ENCODE measurements around the gene ADK.

ADK gene

GRCh38 chr10:74373059-74373458 lies 222.0 kb downstream of the ADK start:
- Mint-ChIP-seq H3K36me3 (ENCODE audit: insufficient read depth) (peaks cover 6% of the 10 kb centered on the region), H3K27ac (ENCODE audit: low read depth) (no peak overlapping the region)

GRCh38 chr10:74377476-74377875 lies 226.5 kb downstream of the ADK start:
- no peaks in the 10 kb centered on the region for H3K27me3 Mint-ChIP-seq
- H3K4me1 Mint-ChIP-seq = no peaks in the 10 kb centered on the region
- H3K36me3 Mint-ChIP-seq (ENCODE audit: insufficient read depth) = peaks cover 1% of the 10 kb centered on the region
- ATAC-seq (replicated peaks; ENCODE audit: extremely low read depth, poor library complexity, severe bottlenecking) (no peak), DNase-seq (ENCODE audit: low spot score in 2 of 2) (no peak)
- no peak overlapping the region for H3K27ac Mint-ChIP-seq (ENCODE audit: low read depth)
- no peak overlapping the region for H3K4me3 Mint-ChIP-seq
- H3K9me3 Mint-ChIP-seq = no peaks in the 10 kb centered on the region

More at GRCh38 chr10:74373059-74373458, 222.0 kb downstream of the ADK start:
- DNase-seq (ENCODE audit: low spot score in 2 of 2) (no peak), ATAC-seq (replicated peaks; ENCODE audit: extremely low read depth, poor library complexity, severe bottlenecking) (no peak)
- H3K4me3 Mint-ChIP-seq = no peak overlapping the region
- H3K27me3 Mint-ChIP-seq = no peaks in the 10 kb centered on the region
- no peaks in the 10 kb centered on the region for H3K9me3 Mint-ChIP-seq
- H3K4me1 Mint-ChIP-seq = no peaks in the 10 kb centered on the region

GRCh38 chr10:74379474-74379873 lies 228.5 kb downstream of the ADK start:
- H3K4me1 Mint-ChIP-seq = peaks cover 4% of the 10 kb centered on the region

GRCh38 chr10:74380795-74381194 lies 229.8 kb downstream of the ADK start:
- Mint-ChIP-seq H3K36me3 (ENCODE audit: insufficient read depth) (peaks cover 1% of the 10 kb centered on the region), H3K4me3 (no peak overlapping the region), H3K9me3 (no peaks in the 10 kb centered on the region), H3K27ac (ENCODE audit: low read depth) (no peak overlapping the region), H3K27me3 (no peaks in the 10 kb centered on the region), H3K4me1 (peaks cover 11% of the 10 kb centered on the region)
- ATAC-seq (replicated peaks; ENCODE audit: extremely low read depth, poor library complexity, severe bottlenecking) (no peak), DNase-seq (ENCODE audit: low spot score in 2 of 2) (no peak)

More at GRCh38 chr10:74379474-74379873, 228.5 kb downstream of the ADK start:
- H3K9me3 Mint-ChIP-seq = no peaks in the 10 kb centered on the region
- DNase-seq (ENCODE audit: low spot score in 2 of 2) (no peak), ATAC-seq (replicated peaks; ENCODE audit: extremely low read depth, poor library complexity, severe bottlenecking) (no peak)
- H3K36me3 Mint-ChIP-seq (ENCODE audit: insufficient read depth) = peaks cover 1% of the 10 kb centered on the region
- H3K4me3 Mint-ChIP-seq = no peak overlapping the region
- H3K27me3 Mint-ChIP-seq = no peaks in the 10 kb centered on the region
- H3K27ac Mint-ChIP-seq (ENCODE audit: low read depth) = no peak overlapping the region

- H3K9me3 Mint-ChIP-seq = no peaks in the 10 kb centered on the region
- DNase-seq (ENCODE audit: low spot score in 2 of 2) (no peak), ATAC-seq (replicated peaks; ENCODE audit: extremely low read depth, poor library complexity, severe bottlenecking) (no peak)
- peaks cover 1% of the 10 kb centered on the region for H3K36me3 Mint-ChIP-seq (ENCODE audit: insufficient read depth)
- H3K4me1 Mint-ChIP-seq = peaks cover 11% of the 10 kb centered on the region
- no peaks in the 10 kb centered on the region for H3K27me3 Mint-ChIP-seq
- no peak overlapping the region for H3K27ac Mint-ChIP-seq (ENCODE audit: low read depth)
- no peak overlapping the region for H3K4me3 Mint-ChIP-seq
Measured at GRCh38 chr10:74381291-74381853, 230.4 kb downstream of the ADK start.

GRCh38 chr10:74382663-74383062 lies 231.6 kb downstream of the ADK start:
- Mint-ChIP-seq H3K4me1 (peaks cover 11% of the 10 kb centered on the region), H3K4me3 (no peak overlapping the region), H3K27ac (ENCODE audit: low read depth) (no peak overlapping the region), H3K9me3 (no peaks in the 10 kb centered on the region), H3K36me3 (ENCODE audit: insufficient read depth) (no peaks in the 10 kb centered on the region), H3K27me3 (no peaks in the 10 kb centered on the region)
- ATAC-seq (replicated peaks; ENCODE audit: extremely low read depth, poor library complexity, severe bottlenecking) (no peak), DNase-seq (ENCODE audit: low spot score in 2 of 2) (no peak)

GRCh38 chr10:74383642-74384041 lies 232.6 kb downstream of the ADK start:
- Mint-ChIP-seq H3K4me1 (peaks cover 11% of the 10 kb centered on the region), H3K27ac (ENCODE audit: low read depth) (no peak overlapping the region)

GRCh38 chr10:74384615-74385183 lies 233.7 kb downstream of the ADK start:
- Mint-ChIP-seq H3K36me3 (ENCODE audit: insufficient read depth) (no peaks in the 10 kb centered on the region), H3K4me1 (peaks cover 11% of the 10 kb centered on the region), H3K9me3 (no peaks in the 10 kb centered on the region), H3K27ac (ENCODE audit: low read depth) (no peak overlapping the region), H3K4me3 (no peak overlapping the region), H3K27me3 (no peaks in the 10 kb centered on the region)
- ATAC-seq (replicated peaks; ENCODE audit: extremely low read depth, poor library complexity, severe bottlenecking) = no peak
- no peak for DNase-seq (ENCODE audit: low spot score in 2 of 2)

More at GRCh38 chr10:74383642-74384041, 232.6 kb downstream of the ADK start:
- no peaks in the 10 kb centered on the region for H3K36me3 Mint-ChIP-seq (ENCODE audit: insufficient read depth)
- no peak overlapping the region for H3K4me3 Mint-ChIP-seq
- no peaks in the 10 kb centered on the region for H3K9me3 Mint-ChIP-seq
- H3K27me3 Mint-ChIP-seq = no peaks in the 10 kb centered on the region
- no peak for ATAC-seq (replicated peaks; ENCODE audit: extremely low read depth, poor library complexity, severe bottlenecking)
- no peak for DNase-seq (ENCODE audit: low spot score in 2 of 2)

GRCh38 chr10:74388801-74389200 lies 237.8 kb downstream of the ADK start:
- Mint-ChIP-seq H3K9me3 (no peaks in the 10 kb centered on the region), H3K4me1 (peaks cover 7% of the 10 kb centered on the region), H3K4me3 (no peak overlapping the region), H3K27me3 (no peaks in the 10 kb centered on the region), H3K27ac (ENCODE audit: low read depth) (no peak overlapping the region), H3K36me3 (ENCODE audit: insufficient read depth) (no peaks in the 10 kb centered on the region)
- ATAC-seq (replicated peaks; ENCODE audit: extremely low read depth, poor library complexity, severe bottlenecking) (no peak), DNase-seq (ENCODE audit: low spot score in 2 of 2) (no peak)

- Mint-ChIP-seq H3K36me3 (ENCODE audit: insufficient read depth) (peaks cover 2% of the 10 kb centered on the region), H3K27me3 (no peaks in the 10 kb centered on the region)
Measured at GRCh38 chr10:74391786-74392185, 240.8 kb downstream of the ADK start.

GRCh38 chr10:74394416-74394969 lies 243.5 kb downstream of the ADK start:
- no peak overlapping the region for H3K4me3 Mint-ChIP-seq
- H3K27me3 Mint-ChIP-seq = no peaks in the 10 kb centered on the region
- no peaks in the 10 kb centered on the region for H3K4me1 Mint-ChIP-seq
- no peak for ATAC-seq (replicated peaks; ENCODE audit: extremely low read depth, poor library complexity, severe bottlenecking)
- no peaks in the 10 kb centered on the region for H3K9me3 Mint-ChIP-seq
- DNase-seq (ENCODE audit: low spot score in 2 of 2) = no peak
- no peak overlapping the region for H3K27ac Mint-ChIP-seq (ENCODE audit: low read depth)
- H3K36me3 Mint-ChIP-seq (ENCODE audit: insufficient read depth) = peaks cover 2% of the 10 kb centered on the region

More at GRCh38 chr10:74391786-74392185, 240.8 kb downstream of the ADK start:
- Mint-ChIP-seq H3K27ac (ENCODE audit: low read depth) (no peak overlapping the region), H3K4me3 (no peak overlapping the region), H3K9me3 (no peaks in the 10 kb centered on the region), H3K4me1 (no peaks in the 10 kb centered on the region)
- ATAC-seq (replicated peaks; ENCODE audit: extremely low read depth, poor library complexity, severe bottlenecking) = no peak
- DNase-seq (ENCODE audit: low spot score in 2 of 2) = no peak

- DNase-seq (ENCODE audit: low spot score in 2 of 2) (no peak), ATAC-seq (replicated peaks; ENCODE audit: extremely low read depth, poor library complexity, severe bottlenecking) (no peak)
- Mint-ChIP-seq H3K36me3 (ENCODE audit: insufficient read depth) (peaks cover 5% of the 10 kb centered on the region), H3K9me3 (no peaks in the 10 kb centered on the region), H3K4me1 (peaks cover 5% of the 10 kb centered on the region), H3K27me3 (no peaks in the 10 kb centered on the region), H3K27ac (ENCODE audit: low read depth) (no peak overlapping the region), H3K4me3 (no peak overlapping the region)
Measured at GRCh38 chr10:74400186-74400585, 249.2 kb downstream of the ADK start.

- ATAC-seq (replicated peaks; ENCODE audit: extremely low read depth, poor library complexity, severe bottlenecking) (no peak), DNase-seq (ENCODE audit: low spot score in 2 of 2) (no peak)
- no peak overlapping the region for H3K4me3 Mint-ChIP-seq
- H3K9me3 Mint-ChIP-seq = no peaks in the 10 kb centered on the region
- H3K36me3 Mint-ChIP-seq (ENCODE audit: insufficient read depth) = peaks cover 9% of the 10 kb centered on the region
- H3K4me1 Mint-ChIP-seq = peaks cover 12% of the 10 kb centered on the region
- H3K27me3 Mint-ChIP-seq = no peaks in the 10 kb centered on the region
- H3K27ac Mint-ChIP-seq (ENCODE audit: low read depth) = no peak overlapping the region
Measured at GRCh38 chr10:74406006-74406405, 255.0 kb downstream of the ADK start.
